H1 (cell line): ENCODE results near the gene IQCH. TPM values are rescaled to one million over a fixed set of nuclear protein-coding genes. Genes with fewer than 3 reads are reported as not detected.

Experiments
- CTCF ChIA-PET: fragments of 300-600 bp; sonication (Branson Sonifier 250); formaldehyde crosslinking; loops from one replicate; lab custom pipeline; 2021; ENCODE audit not compliant: partially characterized antibody; lab: Charles Lee
- POLR2A ChIA-PET: fragments of 300-600 bp; sonication (Branson Sonifier 250); formaldehyde crosslinking; loops from one replicate; lab custom pipeline; 2021; ENCODE audit warnings: inconsistent platforms; ENCODE audit not compliant: partially characterized antibody; lab: Charles Lee
- DNase-seq, 2 experiments: peaks; one replicate each; pipeline versions ENCODE4 v3.0.0 to v3.0.0-alpha.2; 2010 to 2022; ENCODE audit warnings: low spot score in 2 of 2, low read depth in 1 of 2, mixed read lengths in 1 of 2
- FAIRE-seq: peaks from 2 replicates; lab custom pipeline; 2011; peaks lifted over from hg19 to GRCh38; lab: Jason Lieb, UNC
- H2AFZ ChIP-seq: 2 replicates; pipeline ENCODE4 v1.8.1; 2012; ENCODE audit warnings: low read length, inconsistent platforms
- H2AK5ac ChIP-seq: 2 replicates; pipeline ENCODE4 v1.6.1; 2013; ENCODE audit warnings: low read depth, low read length
- H2BK120ac ChIP-seq: replicated peaks from 2 replicates; pipeline ENCODE3; 2013; ENCODE audit warnings: low read depth, low read length, inconsistent platforms
- H2BK12ac ChIP-seq: 2 replicates; pipeline ENCODE4 v1.6.1; 2013; ENCODE audit warnings: low read depth, low read length
- H2BK15ac ChIP-seq: 2 replicates; pipeline ENCODE4 v1.6.1; 2013; ENCODE audit warnings: low read length
- H2BK20ac ChIP-seq: 2 replicates; pipeline ENCODE4 v1.6.1; 2013; ENCODE audit warnings: low read length
- H2BK5ac ChIP-seq: 2 replicates; pipeline ENCODE4 v1.6.1; 2013; ENCODE audit warnings: low read depth, low read length
- H3K14ac ChIP-seq: 2 replicates; pipeline ENCODE4 v1.6.1; 2013; ENCODE audit warnings: inconsistent platforms; ENCODE audit not compliant: insufficient read length
- H3K18ac ChIP-seq: 2 replicates; pipeline ENCODE4 v1.6.1; 2013; ENCODE audit warnings: low read length; ENCODE audit errors: extremely low read depth
- H3K23ac ChIP-seq: 2 replicates; pipeline ENCODE4 v1.6.1; 2013; ENCODE audit warnings: inconsistent platforms; ENCODE audit not compliant: insufficient read length
- H3K23me2 ChIP-seq: 2 replicates; pipeline ENCODE4 v1.6.1; 2013; ENCODE audit warnings: low read depth, low read length
- H3K27ac ChIP-seq: 2 replicates; pipeline ENCODE4 v1.6.1; 2011; ENCODE audit warnings: low read depth, low read length, inconsistent platforms
- H3K27me3 ChIP-seq, 4 experiments: replicated peaks in 1 of 4; 1 replicate in 1 of 4; 2 replicates in 3 of 4; pipeline versions ENCODE4 v1.6.1 to v1.8.1; 2011 to 2013; ENCODE audit warnings: low read length in 3 of 4, mild to moderate bottlenecking in 3 of 4, inconsistent platforms in 2 of 4, mixed read lengths in 2 of 4, moderate library complexity in 1 of 4; ENCODE audit not compliant: control insufficient read depth in 3 of 4, insufficient read depth in 3 of 4; ENCODE audit errors: extremely low read depth in 1 of 4
- H3K36me3 ChIP-seq, 4 experiments: 2 replicates each; pipeline versions ENCODE4 v1.6.1 to v1.8.1; 2011 to 2013; ENCODE audit warnings: mild to moderate bottlenecking in 4 of 4, low read length in 3 of 4, moderate library complexity in 2 of 4, control low read depth in 1 of 4, inconsistent platforms in 1 of 4; ENCODE audit not compliant: insufficient read depth in 4 of 4, control insufficient read depth in 2 of 4
- H3K4ac ChIP-seq: replicated peaks from 2 replicates; pipeline ENCODE3; 2013; ENCODE audit warnings: low read length, low read depth, mixed read lengths, inconsistent platforms; ENCODE audit not compliant: insufficient read length
- H3K4me1 ChIP-seq, 4 experiments: replicated peaks in 1 of 4; 1 replicate in 1 of 4; 2 replicates in 3 of 4; pipeline versions ENCODE4 v1.6.1 to v1.8.1; 2011 to 2013; ENCODE audit warnings: low read length in 3 of 4, inconsistent platforms in 2 of 4, mixed read lengths in 1 of 4; ENCODE audit not compliant: insufficient read depth in 4 of 4, control insufficient read depth in 3 of 4
- H3K4me2 ChIP-seq, 2 experiments: 2 replicates each; pipeline versions ENCODE4 v1.6.1 to v1.8.1; 2011 to 2013; ENCODE audit warnings: low read depth in 2 of 2, low read length in 2 of 2, control low read depth in 1 of 2, inconsistent platforms in 1 of 2, mild to moderate bottlenecking in 1 of 2; ENCODE audit not compliant: insufficient read depth in 1 of 2
- H3K4me3 ChIP-seq, 4 experiments: fragments of 200-600, 300-600 bp in 1 of 4; sonication (generic), shearing (Covaris generic), sonication (Bioruptor Twin) in 1 of 4; 2 replicates each; pipeline versions ENCODE4 v1.5.1 to v1.8.1; 2011 to 2016; ENCODE audit warnings: low read length in 4 of 4, low read depth in 3 of 4, control low read depth in 2 of 4, inconsistent platforms in 2 of 4, mild to moderate bottlenecking in 2 of 4, mixed read lengths in 1 of 4, moderate library complexity in 1 of 4; ENCODE audit not compliant: insufficient read depth in 2 of 4; ENCODE audit errors: extremely low read depth in 1 of 4
- H3K56ac ChIP-seq: replicated peaks from 2 replicates; pipeline ENCODE3; 2013; ENCODE audit warnings: low read depth, mild to moderate bottlenecking, mixed read lengths, low read length, inconsistent platforms; ENCODE audit not compliant: insufficient read length
- H3K79me1 ChIP-seq: 2 replicates; pipeline ENCODE4 v1.6.1; 2013; ENCODE audit warnings: low read depth, low read length, control low read depth
- H3K79me2 ChIP-seq, 2 experiments: 2 replicates each; pipeline versions ENCODE4 v1.6.1 to v1.8.1; 2012 to 2013; ENCODE audit warnings: low read length in 2 of 2, mild to moderate bottlenecking in 2 of 2, inconsistent platforms in 1 of 2; ENCODE audit not compliant: insufficient read depth in 2 of 2, control insufficient read depth in 1 of 2
- H3K9ac ChIP-seq, 4 experiments: replicated peaks in 1 of 4; 1 replicate in 1 of 4; 2 replicates in 3 of 4; pipeline versions ENCODE4 v1.6.1 to v1.8.1; 2011 to 2013; ENCODE audit warnings: low read depth in 3 of 4, low read length in 3 of 4, control low read depth in 2 of 4, mild to moderate bottlenecking in 2 of 4, moderate library complexity in 2 of 4, inconsistent platforms in 1 of 4; ENCODE audit errors: extremely low read depth in 1 of 4
- H3K9me3 ChIP-seq, 2 experiments: 2 replicates each; pipeline versions ENCODE4 v1.6.1 to v1.8.1; 2012 to 2013; ENCODE audit warnings: mild to moderate bottlenecking in 2 of 2, moderate library complexity in 2 of 2, control low read depth in 1 of 2, inconsistent platforms in 1 of 2, low read depth in 1 of 2, low read length in 1 of 2, mixed read lengths in 1 of 2; ENCODE audit not compliant: insufficient read depth in 2 of 2
- H4K20me1 ChIP-seq, 2 experiments: replicated peaks in 1 of 2; 2 replicates each; pipeline versions ENCODE3 to v1.8.1; 2011 to 2013; ENCODE audit warnings: inconsistent platforms in 2 of 2, low read length in 2 of 2, mild to moderate bottlenecking in 1 of 2; ENCODE audit not compliant: insufficient read depth in 2 of 2, control insufficient read depth in 1 of 2
- H4K5ac ChIP-seq: 2 replicates; pipeline ENCODE4 v1.6.1; 2013; ENCODE audit warnings: low read length, low read depth, mixed read lengths, inconsistent platforms; ENCODE audit not compliant: insufficient read length
- H4K8ac ChIP-seq: 2 replicates; pipeline ENCODE4 v1.8.0; 2013; ENCODE audit warnings: mild to moderate bottlenecking, moderate library complexity, low read length, inconsistent platforms; ENCODE audit not compliant: insufficient read depth; ENCODE audit errors: extremely low read depth
- H4K91ac ChIP-seq: replicated peaks from 2 replicates; pipeline ENCODE3; 2013; ENCODE audit warnings: low read length, mixed read lengths, inconsistent platforms; ENCODE audit not compliant: insufficient read length
- CEBPB ChIP-seq: IDR thresholded peaks from 2 replicates; pipeline ENCODE4 v1.6.1; 2012; ENCODE audit warnings: low read depth, low read length
- CHD1 ChIP-seq: IDR thresholded peaks from 2 replicates; pipeline ENCODE4 v1.6.1; 2012; ENCODE audit warnings: low read depth, low read length, improper control_type of control experiment
- KDM1A ChIP-seq: fragments of 200-600, 300-600 bp; sonication (generic); IDR thresholded peaks from 2 replicates; pipeline ENCODE4 v1.7.1; 2016; ENCODE audit warnings: mild to moderate bottlenecking, low read length, borderline replicate concordance
- KDM4A ChIP-seq: IDR thresholded peaks from one replicate; pipeline ENCODE4 v1.7.1; 2012; ENCODE audit warnings: low read depth, mild to moderate bottlenecking, moderate library complexity, low read length, inconsistent platforms; ENCODE audit not compliant: severe bottlenecking
- RBBP5 ChIP-seq: IDR thresholded peaks from 2 replicates; pipeline ENCODE4 v1.7.1; 2012; ENCODE audit warnings: low read depth, mild to moderate bottlenecking, inconsistent platforms, low read length, moderate library complexity, borderline replicate concordance
- RFX5 ChIP-seq: IDR thresholded peaks from 2 replicates; pipeline ENCODE4 v1.6.1; 2011; ENCODE audit warnings: low read depth, low read length, improper control_type of control experiment, borderline replicate concordance
- RXRA ChIP-seq: IDR thresholded peaks from 2 replicates; pipeline ENCODE4 v1.6.1; 2011; ENCODE audit warnings: low read depth, mild to moderate bottlenecking, low read length, moderate library complexity; ENCODE audit not compliant: insufficient read depth
- SP2 ChIP-seq: IDR thresholded peaks from 2 replicates; pipeline ENCODE4 v1.6.1; 2012; ENCODE audit warnings: mild to moderate bottlenecking, low read length, inconsistent platforms
- SUZ12 ChIP-seq: fragments of 200-600 bp; sonication (generic); IDR thresholded peaks from 2 replicates; pipeline ENCODE4 v1.6.1; 2012; ENCODE audit warnings: mild to moderate bottlenecking, inconsistent platforms, low read length, moderate library complexity, mixed read lengths
- TCF12 ChIP-seq: IDR thresholded peaks from 2 replicates; pipeline ENCODE4 v1.6.1; 2011; ENCODE audit warnings: low read depth, mild to moderate bottlenecking, low read length
- USF2 ChIP-seq: IDR thresholded peaks from 2 replicates; pipeline ENCODE4 v1.6.1; 2011; ENCODE audit warnings: low read length, improper control_type of control experiment
- WGBS, 2 experiments: shearing (Covaris generic) in 1 of 2; methylation state at CpG; one replicate each; pipeline versions ENCODE4 v1.1.6 to v1.1.7; 2013 to 2015; ENCODE audit warnings: low lambda C conversion rate in 2 of 2, mixed read lengths in 2 of 2, inconsistent platforms in 1 of 2, low coverage in 1 of 2, missing lambda C conversion rate in 1 of 2; ENCODE audit not compliant: insufficient replicate concordance in 2 of 2, insufficient coverage in 1 of 2, insufficient read length in 1 of 2; ENCODE audit errors: extremely low coverage in 1 of 2, missing lambda C conversion rate in 1 of 2; 5-methylcytosine and 5-hydroxymethylcytosine counted together
- polyA plus RNA-seq, 7 experiments: library from polyadenylated mRNA; depleted of rRNA in 3 of 7; stranded (reverse) in 5 of 7; unstranded in 2 of 7; fragments of >200 nt in 5 of 7; fragments of 200-250 nt in 2 of 7; gene quantifications; 1 replicate in 5 of 7; 2 replicates in 1 of 7; 4 replicates in 1 of 7; pipeline versions ENCODE4 v1.2.1 to v1.2.3, GENCODE V29; 2011 to 2013; ENCODE audit warnings: missing spikeins in 2 of 7, mixed read lengths in 2 of 7
- total RNA-seq: library from RNA; stranded (reverse); fragmentation: NEBNext Ultra II Directional; extraction: Animal tissue kit (Norgen Biotek cat#: 25700); gene quantifications from 2 replicates; pipeline ENCODE4 v1.2.1, GENCODE V29; 2021
- TF ChIP-seq, protein P1 (sequence below): IDR thresholded peaks from 2 replicates; pipeline ENCODE4 v1.6.1; 2012; ENCODE audit warnings: low read length, inconsistent platforms

The IQCH gene
- total and polyA plus RNA-seq, 2 of the 8 experiments (the other 6 are each of a cell fraction or from before 2014, with no cell fraction given): 0.60 to 1.9 TPM

- Histone ChIP-seq H3K79me1 (no peaks in the 10 kb centered on the region), H3K27me3 (no peaks in the 10 kb centered on the region), H2AFZ (no peak overlapping the region), H2BK20ac (no peak overlapping the region), H3K56ac (no peak overlapping the region), H3K9me3 (no peaks in the 10 kb centered on the region), H3K23ac (no peak overlapping the region), H3K4ac (no peak overlapping the region), H4K20me1 (peaks cover 0 to 2% of the 10 kb centered on the region in 2 experiments), H2BK120ac (no peak overlapping the region), H3K4me1 (no peaks in the 10 kb centered on the region), H3K4me2 (no peak overlapping the region), H3K9ac (no peak overlapping the region), H3K18ac (no peak overlapping the region), H2AK5ac (no peak overlapping the region), H3K27ac (no peak overlapping the region), H3K4me3 (no peak overlapping the region), H3K36me3 (no peaks in the 10 kb centered on the region), H3K14ac (no peak overlapping the region), H4K5ac (no peak overlapping the region), H2BK12ac (no peak overlapping the region), H3K79me2 (peaks cover 2 to 31% of the 10 kb centered on the region in 2 experiments; a peak in 3 of 4 replicates), H2BK5ac (no peak overlapping the region), H4K91ac (no peak overlapping the region), H4K8ac (no peak overlapping the region), H2BK15ac (no peak overlapping the region), H3K23me2 (0 out of 2 replicates have a peak, but pooled peaks cover 3% of the 10 kb centered on the region)
- POLR2A ChIA-PET: no interaction called here
- DNase-seq: no peak
- no peak for FAIRE-seq
- CTCF ChIA-PET: interaction anchor here (0.6 to 1.5 kb wide), 4 partner anchors 27 to 353 kb away, joined by 3 read pairs; no protein-coding TSS in a partner anchor
- TF ChIP-seq RBBP5: no peak
- no peak for TF ChIP-seq USF2
- TF ChIP-seq RFX5: no peak
- no peak for TF ChIP-seq CEBPB
- TF ChIP-seq CHD1: no peak
- no peak for TF ChIP-seq KDM1A
- TF ChIP-seq KDM4A: no peak
- no peak for TF ChIP-seq SUZ12
- no peak for TF ChIP-seq TCF12
- TF ChIP-seq RXRA: no peak
- no peak for TF ChIP-seq SP2
- TF ChIP-seq, protein P1, sequence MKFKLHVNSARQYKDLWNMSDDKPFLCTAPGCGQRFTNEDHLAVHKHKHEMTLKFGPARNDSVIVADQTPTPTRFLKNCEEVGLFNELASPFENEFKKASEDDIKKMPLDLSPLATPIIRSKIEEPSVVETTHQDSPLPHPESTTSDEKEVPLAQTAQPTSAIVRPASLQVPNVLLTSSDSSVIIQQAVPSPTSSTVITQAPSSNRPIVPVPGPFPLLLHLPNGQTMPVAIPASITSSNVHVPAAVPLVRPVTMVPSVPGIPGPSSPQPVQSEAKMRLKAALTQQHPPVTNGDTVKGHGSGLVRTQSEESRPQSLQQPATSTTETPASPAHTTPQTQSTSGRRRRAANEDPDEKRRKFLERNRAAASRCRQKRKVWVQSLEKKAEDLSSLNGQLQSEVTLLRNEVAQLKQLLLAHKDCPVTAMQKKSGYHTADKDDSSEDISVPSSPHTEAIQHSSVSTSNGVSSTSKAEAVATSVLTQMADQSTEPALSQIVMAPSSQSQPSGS: no peak
- 88% methylated on average over 3 of the region's 3 CpGs; no CpG with 5 or more reads in 1 of the 2 experiments for WGBS, 2 experiments
Measured at GRCh38 chr15:67256051-67256450, 1.5 kb downstream of the IQCH start.
